T-cell (primary cell): Measurements from ENCODE around the gene SLC9A5. TPM values are rescaled to one million over a fixed set of nuclear protein-coding genes. Genes with fewer than 3 reads are reported as not detected.

ENCODE experiments used
- ATAC-seq, 4 experiments: fragments of 200-7000 bp in 3 of 4; fragments of 150-1000 bp in 1 of 4; cut with Tn5 transposase; replicated peaks in 1 of 4; 1 replicate in 3 of 4; 2 replicates in 1 of 4; pipeline ENCODE4 v1.10.0; 2021; ENCODE audit warnings: moderate library complexity in 3 of 4, mild to moderate bottlenecking in 2 of 4, moderate number of reproducible peaks in 1 of 4
- CTCF ChIA-PET, 2 donors: fragments of 300-600 bp; sonication (Branson Sonifier 250); formaldehyde crosslinking; loops; one replicate each; lab custom pipeline; 2022; ENCODE audit warnings: antibody characterized with exemption in 2 of 2; lab: Charles Lee
- POLR2A ChIA-PET, 2 donors: fragments of 300-600 bp; sonication (Branson Sonifier 250); formaldehyde crosslinking; loops; one replicate each; lab custom pipeline; 2022; ENCODE audit warnings: antibody characterized with exemption in 2 of 2; lab: Charles Lee
- DNase-seq, 35 experiments: peaks; one replicate each; pipeline versions ENCODE4 v3.0.0 to v3.0.0-alpha.2; 2013 to 2023
- H3K27ac ChIP-seq: one replicate; pipeline ENCODE4 v1.5.1; 2013; ENCODE audit warnings: low read length
- H3K27me3 ChIP-seq, 2 experiments: replicated peaks in 1 of 2; 1 replicate in 1 of 2; 2 replicates in 1 of 2; pipeline versions ENCODE4 v1.6.1 to v1.7.0; 2013; ENCODE audit warnings: low read length in 1 of 2, mixed read lengths in 1 of 2; ENCODE audit not compliant: control insufficient read depth in 2 of 2, insufficient read depth in 2 of 2; ENCODE audit errors: extremely low read depth in 1 of 2
- H3K36me3 ChIP-seq, 2 donors: 1 replicate in 1 of 2; 2 replicates in 1 of 2; pipeline versions ENCODE4 v1.6.1 to v1.7.0; 2013; ENCODE audit warnings: low read length in 1 of 2; ENCODE audit not compliant: control insufficient read depth in 2 of 2, insufficient read depth in 1 of 2; ENCODE audit errors: extremely low read depth in 1 of 2
- H3K4me1 ChIP-seq, 2 experiments: 1 replicate in 1 of 2; 2 replicates in 1 of 2; pipeline versions ENCODE4 v1.6.1 to v1.7.0; 2013; ENCODE audit warnings: low read length in 2 of 2, mixed read lengths in 1 of 2; ENCODE audit not compliant: insufficient read depth in 2 of 2, control insufficient read depth in 1 of 2; ENCODE audit errors: extremely low read depth in 1 of 2
- H3K4me3 ChIP-seq, 2 donors: 1 replicate in 1 of 2; 2 replicates in 1 of 2; pipeline versions ENCODE4 v1.5.1 to v1.7.0; 2013; ENCODE audit warnings: mild to moderate bottlenecking in 2 of 2, low read length in 1 of 2, moderate library complexity in 1 of 2; ENCODE audit not compliant: control insufficient read depth in 1 of 2; ENCODE audit errors: extremely low read depth in 1 of 2
- H3K9me3 ChIP-seq: 2 replicates; pipeline ENCODE4 v1.7.0; 2013
- H3K27ac Mint-ChIP-seq, 2 donors: one replicate each; pipeline ENCODE4 v1.8.0; 2020 to 2021; ENCODE audit warnings: mild to moderate bottlenecking in 2 of 2, mixed read lengths in 2 of 2
- H3K27me3 Mint-ChIP-seq, 2 donors: one replicate each; pipeline ENCODE4 v1.8.0; 2021 to 2022; ENCODE audit warnings: mixed read lengths in 2 of 2
- H3K36me3 Mint-ChIP-seq: one replicate; pipeline ENCODE4 v1.8.0; 2021; ENCODE audit warnings: mixed read lengths
- H3K4me1 Mint-ChIP-seq, 3 donors: one replicate each; pipeline ENCODE4 v1.8.0; 2020 to 2022; ENCODE audit warnings: mixed read lengths in 3 of 3, mild to moderate bottlenecking in 1 of 3
- H3K4me3 Mint-ChIP-seq, 3 donors: one replicate each; pipeline ENCODE4 v1.8.0; 2020 to 2022; ENCODE audit warnings: mild to moderate bottlenecking in 3 of 3, mixed read lengths in 3 of 3, moderate library complexity in 3 of 3
- H3K9me3 Mint-ChIP-seq, 3 donors: one replicate each; pipeline ENCODE4 v1.8.0; 2020 to 2022; ENCODE audit warnings: mixed read lengths in 3 of 3
- WGBS: methylation state at CpG from one replicate; pipeline ENCODE4 v1.1.5; 2013; ENCODE audit warnings: missing lambda C conversion rate; ENCODE audit not compliant: insufficient coverage; 5-methylcytosine and 5-hydroxymethylcytosine counted together
- total RNA-seq, 35 experiments: library from RNA in 6 of 35; stranded (reverse) in 6 of 35; fragments of 120-200 nt in 1 of 35; gene quantifications; one replicate each; pipeline versions ENCODE4 v1.2.1 to v1.2.4 and lab custom pipeline; 2013 to 2026

The SLC9A5 gene
- total RNA-seq, 5 donors from 2014 or later (not counting 1 experiment from before 2014, with no cell fraction given) = 1.4 to 2.3 (median 2.2) TPM

GRCh38 chr16:67215706-67216105 is 33.1 kb upstream of the SLC9A5 start:
- WGBS = 74% methylated on average over 4 of the region's 5 CpGs
- Mint-ChIP-seq H3K27me3 (no peaks in the 10 kb centered on the region), H3K27ac (no peak overlapping the region), H3K4me1 (peaks cover 0 to 17% (median 0%) of the 10 kb centered on the region in 3 donors), H3K36me3 (peaks cover 26% of the 10 kb centered on the region), H3K4me3 (no peak overlapping the region), H3K9me3 (no peaks in the 10 kb centered on the region)
- Histone ChIP-seq H3K27ac (no peak overlapping the region), H3K4me3 (no peak overlapping the region), H3K36me3 (peaks cover 0 to 10% of the 10 kb centered on the region in 2 donors), H3K4me1 (no peaks in the 10 kb centered on the region), H3K9me3 (no peaks in the 10 kb centered on the region), H3K27me3 (no peaks in the 10 kb centered on the region)
- ATAC-seq (no peak), DNase-seq (no peak)
- CTCF ChIA-PET = no interaction called here
- POLR2A ChIA-PET = no interaction called here

- no peak overlapping the region for H3K4me3 Mint-ChIP-seq
- CTCF ChIA-PET = no interaction called here
- H3K4me1 Mint-ChIP-seq = peaks cover 2 to 20% (median 2%) of the 10 kb centered on the region in 3 donors
Observed at GRCh38 chr16:67216612-67217490, 31.9 kb upstream of the SLC9A5 start.

GRCh38 chr16:67223992-67224391 is 24.8 kb upstream of the SLC9A5 start:
- peak overlapping the region; percentile 50 for H3K27ac ChIP-seq
- DNase-seq (no peak), ATAC-seq (no peak)
- peaks cover 20 to 41% of the 10 kb centered on the region in 2 experiments for H3K4me1 ChIP-seq
- Mint-ChIP-seq H3K4me1 (peaks cover 52 to 68% (median 64%) of the 10 kb centered on the region in 3 donors), H3K27me3 (no peaks in the 10 kb centered on the region), H3K27ac (peak overlapping the region; percentile 62 to 86), H3K4me3 (peak overlapping the region in 1 of 3 donors; percentile 97), H3K9me3 (no peaks in the 10 kb centered on the region), H3K36me3 (peaks cover 15% of the 10 kb centered on the region)
- H3K27me3 ChIP-seq = no peaks in the 10 kb centered on the region
- WGBS = 20% methylated on average over 2 of the region's 3 CpGs
- no peak overlapping the region for H3K4me3 ChIP-seq
- ChIA-PET CTCF (interaction anchor here (0.6 kb wide), 2 partner anchors 85 to 598 kb away, joined by 4 to 6 read pairs; no protein-coding TSS in a partner anchor), POLR2A (interaction anchor here in 1 of 2 donors (0.5 kb wide), 1 partner anchor 46 kb away, joined by 3 read pairs; no protein-coding TSS in a partner anchor)
- H3K9me3 ChIP-seq = no peaks in the 10 kb centered on the region
- peaks cover 6 to 11% of the 10 kb centered on the region in 2 donors for H3K36me3 ChIP-seq

More at GRCh38 chr16:67216612-67217490, 31.9 kb upstream of the SLC9A5 start:
- POLR2A ChIA-PET = no interaction called here
- Histone ChIP-seq H3K27me3 (no peaks in the 10 kb centered on the region), H3K36me3 (peaks cover 0 to 3% of the 10 kb centered on the region in 2 donors), H3K4me1 (no peaks in the 10 kb centered on the region), H3K4me3 (no peak overlapping the region), H3K9me3 (no peaks in the 10 kb centered on the region), H3K27ac (no peak overlapping the region)
- ATAC-seq (no peak), DNase-seq (no peak)
- no peaks in the 10 kb centered on the region for H3K9me3 Mint-ChIP-seq
- peaks cover 23% of the 10 kb centered on the region for H3K36me3 Mint-ChIP-seq
- H3K27me3 Mint-ChIP-seq = no peaks in the 10 kb centered on the region
- 78% methylated on average over 18 of the region's 18 CpGs for WGBS
- H3K27ac Mint-ChIP-seq = no peak overlapping the region

- Mint-ChIP-seq H3K27me3 (no peaks in the 10 kb centered on the region), H3K27ac (peak overlapping the region; percentile 94 to 98), H3K4me3 (peak overlapping the region; percentile 97 to 98 (median 97)), H3K36me3 (peaks cover 20% of the 10 kb centered on the region), H3K9me3 (no peaks in the 10 kb centered on the region), H3K4me1 (peaks cover 51 to 63% (median 58%) of the 10 kb centered on the region in 3 donors)
- peaks cover 19 to 35% of the 10 kb centered on the region in 2 donors for H3K36me3 ChIP-seq
- 21% methylated on average over 11 of the region's 12 CpGs for WGBS
- peaks cover 20 to 41% of the 10 kb centered on the region in 2 experiments for H3K4me1 ChIP-seq
- H3K9me3 ChIP-seq = no peaks in the 10 kb centered on the region
- H3K4me3 ChIP-seq = peak overlapping the region; percentile 66 to 97
- ChIA-PET CTCF (interaction anchor here in 1 of 2 donors (0.9 to 1.7 kb wide), 4 partner anchors 18 to 396 kb away, joined by 3 to 12 read pairs (median 6); partner anchors contain the start of genes ATP6V0D1, FHOD1, NAE1 and SLC9A5), POLR2A (no interaction called here)
- no peak for ATAC-seq
- no peaks in the 10 kb centered on the region for H3K27me3 ChIP-seq
- no peak for DNase-seq
- peak overlapping the region; percentile 55 for H3K27ac ChIP-seq
Observed at GRCh38 chr16:67226295-67226803, 22.4 kb upstream of the SLC9A5 start.

- peak within 1 kb of the TSS; percentile 66 to 97 for H3K4me3 ChIP-seq
- H3K4me1 Mint-ChIP-seq = peaks cover 51 to 63% (median 58%) of the 10 kb centered on the region in 3 donors
- WGBS = under 1% methylated on average over 35 of the region's 46 CpGs
Observed at GRCh38 chr16:67226804-67227566, 21.8 kb upstream of the SLC9A5 start, which contains the start of gene TMEM208. Gene TMEM208 (plus strand): TSS chr16:67227130. CDS start chr16:67227219, 89 bp downstream.

More at GRCh38 chr16:67226804-67227566, 21.8 kb upstream of the SLC9A5 start, which contains the start of gene TMEM208:
- H3K27ac Mint-ChIP-seq = peak within 1 kb of the TSS; percentile 94 to 98
- ATAC-seq (peak; percentile 93 to 97 (median 96)), DNase-seq (peak; percentile 91 to 99 (median 95))
- Histone ChIP-seq H3K4me1 (peaks cover 20 to 41% of the 10 kb centered on the region in 2 experiments), H3K27me3 (peaks cover 0 to 2% of the 10 kb centered on the region in 2 experiments), H3K36me3 (peaks cover 19 to 41% of the 10 kb centered on the region in 2 donors), H3K27ac (peak within 1 kb of the TSS; percentile 55), H3K9me3 (no peaks in the 10 kb centered on the region)
- POLR2A ChIA-PET = interaction anchor here in 1 of 2 donors (0.8 kb wide), 1 partner anchor 21 kb away, joined by 3 read pairs; the partner anchor contains the start of gene FHOD1
- H3K4me3 Mint-ChIP-seq = peak within 1 kb of the TSS; percentile 97 to 98 (median 97)
- H3K27me3 Mint-ChIP-seq = no peaks in the 10 kb centered on the region
- no peaks in the 10 kb centered on the region for H3K9me3 Mint-ChIP-seq
- H3K36me3 Mint-ChIP-seq = peaks cover 20% of the 10 kb centered on the region
- CTCF ChIA-PET = interaction anchor here in 1 of 2 donors (0.9 to 1.7 kb wide), 5 partner anchors 17 to 492 kb away, joined by 3 to 12 read pairs (median 3); partner anchors contain the start of genes ATP6V0D1, FHOD1, GFOD2 and NAE1
